ENCODE data around the gene RFXANK.

RFXANK gene

DNA sequence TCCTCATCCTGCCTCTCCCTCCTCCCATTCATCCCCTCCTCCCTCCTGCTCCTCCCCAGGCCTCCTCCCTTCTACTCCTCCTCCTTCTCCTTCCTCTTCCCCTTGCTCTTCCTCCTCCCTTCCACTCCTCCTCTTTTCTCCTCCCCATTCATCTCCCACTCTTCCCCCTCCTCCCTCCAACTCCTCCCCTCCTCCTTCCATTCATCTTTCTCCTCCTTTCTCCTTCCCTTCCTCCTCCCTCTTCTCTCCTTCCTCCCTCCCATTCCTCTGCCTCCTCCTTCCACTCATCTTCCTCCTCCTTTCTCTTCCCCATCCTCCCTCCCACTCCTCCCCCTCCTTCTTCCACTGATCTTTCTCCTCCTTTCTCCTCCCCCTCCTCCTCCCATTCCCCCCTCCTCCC lies 47.6 kb downstream of the RFXANK start:
- TF ChIP-seq, protein P1, sequence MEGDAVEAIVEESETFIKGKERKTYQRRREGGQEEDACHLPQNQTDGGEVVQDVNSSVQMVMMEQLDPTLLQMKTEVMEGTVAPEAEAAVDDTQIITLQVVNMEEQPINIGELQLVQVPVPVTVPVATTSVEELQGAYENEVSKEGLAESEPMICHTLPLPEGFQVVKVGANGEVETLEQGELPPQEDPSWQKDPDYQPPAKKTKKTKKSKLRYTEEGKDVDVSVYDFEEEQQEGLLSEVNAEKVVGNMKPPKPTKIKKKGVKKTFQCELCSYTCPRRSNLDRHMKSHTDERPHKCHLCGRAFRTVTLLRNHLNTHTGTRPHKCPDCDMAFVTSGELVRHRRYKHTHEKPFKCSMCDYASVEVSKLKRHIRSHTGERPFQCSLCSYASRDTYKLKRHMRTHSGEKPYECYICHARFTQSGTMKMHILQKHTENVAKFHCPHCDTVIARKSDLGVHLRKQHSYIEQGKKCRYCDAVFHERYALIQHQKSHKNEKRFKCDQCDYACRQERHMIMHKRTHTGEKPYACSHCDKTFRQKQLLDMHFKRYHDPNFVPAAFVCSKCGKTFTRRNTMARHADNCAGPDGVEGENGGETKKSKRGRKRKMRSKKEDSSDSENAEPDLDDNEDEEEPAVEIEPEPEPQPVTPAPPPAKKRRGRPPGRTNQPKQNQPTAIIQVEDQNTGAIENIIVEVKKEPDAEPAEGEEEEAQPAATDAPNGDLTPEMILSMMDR (IDR thresholded peaks at IDR 0.05; ENCODE audit: insufficient read depth, low read length, missing control alignments): no peak
- no peak overlapping the region for H3K4me3 ChIP-seq (ENCODE audit: low read depth, low read length)
- DNase-seq (ENCODE audit: low read depth, low spot score): no peak
- POLR2A ChIA-PET: no interaction called here
- CTCF ChIA-PET: no interaction called here

DNA sequence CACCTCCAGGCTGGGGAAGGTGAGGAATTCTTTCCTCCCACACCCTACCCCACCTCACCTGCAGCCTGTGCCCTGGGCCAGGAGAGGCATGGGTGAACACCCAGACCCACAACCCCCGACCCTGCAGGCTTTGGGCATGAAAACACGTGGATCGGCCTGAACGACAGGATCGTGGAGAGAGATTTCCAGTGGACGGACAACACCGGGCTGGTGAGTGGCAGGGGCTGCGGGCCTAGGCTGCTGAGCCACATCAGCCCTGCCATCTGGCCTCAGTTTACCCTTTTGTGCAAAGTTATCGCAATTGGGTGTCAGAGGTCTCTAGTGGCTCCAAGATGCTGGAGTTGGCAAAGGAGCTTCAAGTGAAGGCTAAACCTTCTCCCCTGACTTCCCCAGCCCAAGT lies 48.4 kb downstream of the RFXANK start:
- DNase-seq (ENCODE audit: low read depth, low spot score): no peak
- CTCF ChIA-PET: no interaction called here
- H3K4me3 ChIP-seq (ENCODE audit: low read depth, low read length): no peak overlapping the region
- TF ChIP-seq, protein P1 (IDR thresholded peaks at IDR 0.05; ENCODE audit: insufficient read depth, low read length, missing control alignments): no peak
- POLR2A ChIA-PET: no interaction called here

DNA sequence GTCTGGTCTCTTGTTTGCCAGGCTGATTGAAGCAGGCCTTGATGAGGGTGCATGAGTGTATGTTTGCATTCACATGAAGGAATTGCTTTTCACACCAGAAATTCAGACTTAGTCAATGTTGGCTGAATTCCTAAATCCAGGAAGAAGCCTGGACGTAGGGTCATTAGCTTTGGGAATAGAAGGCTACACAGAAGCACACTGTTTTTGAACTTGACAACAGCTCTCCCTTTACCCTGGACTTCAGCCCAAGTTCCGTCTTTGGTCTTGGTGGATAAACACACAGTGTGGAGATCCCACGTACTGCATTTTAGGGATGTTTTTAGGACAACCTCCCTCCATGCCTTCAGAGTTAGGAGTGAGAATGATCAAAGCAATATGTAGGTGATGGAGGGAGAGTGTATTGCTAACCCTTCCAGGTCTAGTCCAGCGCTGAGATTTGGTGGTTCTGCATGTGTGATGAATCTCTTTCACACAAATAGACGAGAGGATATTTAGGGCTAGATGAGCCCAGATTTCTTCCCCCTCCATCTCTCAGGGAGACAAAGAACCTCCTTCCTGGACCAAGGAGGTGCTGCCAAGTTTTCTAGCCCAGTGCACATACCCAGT lies 58.2 kb downstream of the RFXANK start:
- TF ChIP-seq, protein P1 (IDR thresholded peaks at IDR 0.05; ENCODE audit: insufficient read depth, low read length, missing control alignments): no peak
- DNase-seq (ENCODE audit: low read depth, low spot score): no peak
- no peak overlapping the region for H3K4me3 ChIP-seq (ENCODE audit: low read depth, low read length)
- ChIA-PET CTCF (interaction anchor here (1.5 kb wide), 1 partner anchor 76 kb away, joined by 3 read pairs; no protein-coding TSS in a partner anchor), POLR2A (no interaction called here)
